Measurements from ENCODE around the gene CLEC10A.

- TF ChIP-seq CTCF (IDR thresholded peaks at IDR 0.05) (no peak), POLR2AphosphoS5 (IDR thresholded peaks at IDR 0.05) (no peak)
These were observed 23.7 kb downstream of the CLEC10A start for GRCh38 chr17:7056386-7056785.

Data from transverse colon (tissue), 4 donors.